Upper lobe of left lung (tissue), 6 donors: ENCODE data around the gene OR4N5. TPM values are rescaled to one million over a fixed set of nuclear protein-coding genes. Genes with fewer than 3 reads are reported as not detected.
A peak's percentile ranks its signal among the peaks of the same experiment; 100 is the strongest.
"Not testable (repeated sequence)": the region's sequence is repeated elsewhere in the genome, so short reads cannot be mapped to it uniquely, and the experiment has no call there.

Source experiments
- ATAC-seq, 2 donors: fragments of 200-7000 bp; cut with Tn5 transposase; one replicate each; pipeline ENCODE4 v1.9.1; 2022; ENCODE audit warnings: mild to moderate bottlenecking in 2 of 2, moderate library complexity in 2 of 2; ENCODE audit not compliant: low FRiP score in 2 of 2
- DNase-seq, 2 donors: peaks; one replicate each; pipeline ENCODE4 v3.0.0-alpha.2; 2019 to 2020
- H3K27ac ChIP-seq, 4 donors: fragments of 200-600 bp; sonication (generic); one replicate each; pipeline ENCODE4 v1.5.1; 2016 to 2019
- H3K27me3 ChIP-seq, 4 donors: fragments of 200-600 bp; sonication (generic); one replicate each; pipeline ENCODE4 v1.5.1; 2017 to 2019
- H3K36me3 ChIP-seq, 4 donors: fragments of 200-600 bp; sonication (generic); one replicate each; pipeline ENCODE4 v1.5.1; 2016 to 2019
- H3K4me1 ChIP-seq, 4 donors: fragments of 200-600 bp; sonication (generic); one replicate each; pipeline ENCODE4 v1.5.1; 2018 to 2019
- H3K4me3 ChIP-seq, 4 donors: fragments of 200-600 bp; sonication (generic); one replicate each; pipeline ENCODE4 v1.5.1; 2017 to 2019; ENCODE audit warnings: mild to moderate bottlenecking in 2 of 4, moderate library complexity in 1 of 4
- H3K9me3 ChIP-seq, 4 donors: fragments of 200-600 bp; sonication (generic); one replicate each; pipeline ENCODE4 v1.5.1; 2018 to 2019
- CTCF ChIP-seq, 6 experiments: fragments of 450-650 bp in 4 of 6; fragments of 200-600 bp in 2 of 6; sonication (generic) in 2 of 6; IDR thresholded peaks; one replicate each; pipeline ENCODE4 v1.5.1; 2016 to 2019; ENCODE audit warnings: antibody characterized with exemption in 6 of 6
- EP300 ChIP-seq, 4 donors: sonication (generic); formaldehyde crosslinking; IDR thresholded peaks; one replicate each; pipeline ENCODE4 v1.5.1; 2017; ENCODE audit warnings: antibody characterized with exemption in 4 of 4, control low read depth in 2 of 4
- POLR2A ChIP-seq, 4 donors: fragments of 450-650 bp; IDR thresholded peaks; one replicate each; pipeline ENCODE4 v1.5.1; 2016 to 2017; ENCODE audit warnings: antibody characterized with exemption in 4 of 4, mild to moderate bottlenecking in 2 of 4
- POLR2AphosphoS5 ChIP-seq, 2 donors: sonication (generic); formaldehyde crosslinking; IDR thresholded peaks; one replicate each; pipeline ENCODE4 v1.5.1; 2017; ENCODE audit warnings: antibody characterized with exemption in 2 of 2
- WGBS, 2 donors: methylation state at CpG; one replicate each; pipeline ENCODE4 v1.1.5; 2017 to 2018; 5-methylcytosine and 5-hydroxymethylcytosine counted together
- total RNA-seq, 6 donors: library from RNA; depleted of rRNA in 4 of 6; stranded (reverse); fragments of >200 nt in 4 of 6; gene quantifications; one replicate each; pipeline versions ENCODE4 v1.1.0 to v1.2.1, GENCODE V29; 2016 to 2021
- donor health status: DM: no; HTN: no; CAD: no; lungs with moderate emphysema.
- donor health status: DM: no; HTN: yes; CAD: no; lungs with severe emphysema.

Gene OR4N5
- not detected for total RNA-seq

GRCh38 chr14:20138520-20138919, at the start of gene OR4N5:
Gene OR4N5, plus strand, starts transcription at chr14:20138820. Its CDS starts 4,916 bp downstream, at chr14:20143736.
- no peak for TF ChIP-seq POLR2AphosphoS5 (IDR thresholded peaks at IDR 0.05)
- no peak for TF ChIP-seq POLR2A (IDR thresholded peaks at IDR 0.05)
- TF ChIP-seq EP300 (IDR thresholded peaks at IDR 0.05): no peak
- TF ChIP-seq CTCF (IDR thresholded peaks at IDR 0.05): no peak
- Histone ChIP-seq H3K4me3 (no peak within 1 kb of the TSS), H3K4me1 (no peaks in the 10 kb centered on the region), H3K36me3 (no peaks in the 10 kb centered on the region), H3K9me3 (no peaks in the 10 kb centered on the region), H3K27me3 (no peaks in the 10 kb centered on the region), H3K27ac (no peak within 1 kb of the TSS)
- DNase-seq: no peak
- 86 to 90% methylated on average over 2 of the region's 2 CpGs for WGBS, 2 donors
- no peak for ATAC-seq

- Histone ChIP-seq H3K9me3 (no peaks in the 10 kb centered on the region), H3K27ac (no peak overlapping the region), H3K27me3 (no peaks in the 10 kb centered on the region), H3K36me3 (no peaks in the 10 kb centered on the region), H3K4me3 (no peak overlapping the region), H3K4me1 (no peaks in the 10 kb centered on the region)
- no peak for TF ChIP-seq EP300 (IDR thresholded peaks at IDR 0.05)
- no peak for TF ChIP-seq POLR2AphosphoS5 (IDR thresholded peaks at IDR 0.05)
- TF ChIP-seq CTCF (IDR thresholded peaks at IDR 0.05): no peak
- no peak for TF ChIP-seq POLR2A (IDR thresholded peaks at IDR 0.05)
- WGBS, 2 donors: 20 to 22% methylated on average over 4 of the region's 4 CpGs
- ATAC-seq: no peak
- no peak for DNase-seq
These were observed 46.6 kb upstream of the OR4N5 start for GRCh38 chr14:20092050-20092449.

GRCh38 chr14:20093442-20093841, 45.2 kb upstream of the OR4N5 start:
- ATAC-seq (no peak), DNase-seq (no peak)
- Histone ChIP-seq H3K27me3 (no peaks in the 10 kb centered on the region), H3K9me3 (no peaks in the 10 kb centered on the region), H3K36me3 (no peaks in the 10 kb centered on the region), H3K4me3 (no peak overlapping the region), H3K4me1 (no peaks in the 10 kb centered on the region), H3K27ac (no peak overlapping the region)
- TF ChIP-seq POLR2A (IDR thresholded peaks at IDR 0.05) (no peak), CTCF (IDR thresholded peaks at IDR 0.05) (no peak), EP300 (IDR thresholded peaks at IDR 0.05) (no peak), POLR2AphosphoS5 (IDR thresholded peaks at IDR 0.05) (no peak)
- 20 to 29% methylated on average over 4 of the region's 4 CpGs for WGBS, 2 donors

GRCh38 chr14:20098926-20099770, 39.5 kb upstream of the OR4N5 start:
- 84 to 91% methylated on average over 10 to 31 of the region's 32 CpGs for WGBS, 2 donors

GRCh38 chr14:20110438-20110837, 28.2 kb upstream of the OR4N5 start, which contains the start of gene OR4K17:
Gene OR4K17, plus strand, starts transcription at chr14:20110739. Its CDS starts 6,761 bp downstream, at chr14:20117500.
- Histone ChIP-seq H3K27ac (no peak within 1 kb of the TSS), H3K9me3 (no peaks in the 10 kb centered on the region), H3K36me3 (no peaks in the 10 kb centered on the region), H3K27me3 (no peaks in the 10 kb centered on the region), H3K4me3 (no peak within 1 kb of the TSS), H3K4me1 (no peaks in the 10 kb centered on the region)
- no peak for ATAC-seq
- WGBS, 2 donors: 44 to 57% methylated on average over 3 of the region's 3 CpGs
- DNase-seq: no peak
- TF ChIP-seq POLR2A (IDR thresholded peaks at IDR 0.05): no peak
- TF ChIP-seq EP300 (IDR thresholded peaks at IDR 0.05): no peak
- no peak for TF ChIP-seq POLR2AphosphoS5 (IDR thresholded peaks at IDR 0.05)
- TF ChIP-seq CTCF (IDR thresholded peaks at IDR 0.05): no peak

More at GRCh38 chr14:20098926-20099770, 39.5 kb upstream of the OR4N5 start:
- not testable (repeated sequence) for H3K36me3 ChIP-seq, H3K27ac ChIP-seq, H3K4me3 ChIP-seq, H3K27me3 ChIP-seq, ATAC-seq, H3K4me1 ChIP-seq, H3K9me3 ChIP-seq
- DNase-seq: peak in 1 of 2 donors; percentile 63
